Activated naive CD4-positive, alpha-beta T cell treated with anti-CD3 and anti-CD28 coated beads for 36 hours (primary cell): ENCODE data around the gene SEC14L2. TPM values are rescaled to one million over a fixed set of nuclear protein-coding genes. Genes with fewer than 3 reads are reported as not detected.

Experiments used
- CTCF ChIA-PET: fragments of 350-600 bp; sonication (Branson Sonifier 250); formaldehyde crosslinking; loops from one replicate; lab custom pipeline; 2021; ENCODE audit warnings: antibody characterized with exemption; lab: Charles Lee
- DNase-seq: peaks from one replicate; pipeline ENCODE4 v3.0.0-alpha.2; 2020
- H3K27ac Mint-ChIP-seq: one replicate; pipeline ENCODE4 v1.8.0; 2021; ENCODE audit warnings: mild to moderate bottlenecking, mixed read lengths
- H3K27me3 Mint-ChIP-seq: one replicate; pipeline ENCODE4 v1.8.0; 2021; ENCODE audit warnings: low read depth, mixed read lengths
- H3K36me3 Mint-ChIP-seq: one replicate; pipeline ENCODE4 v1.8.0; 2021; ENCODE audit warnings: low read depth, mixed read lengths
- H3K4me1 Mint-ChIP-seq: one replicate; pipeline ENCODE4 v1.8.0; 2021; ENCODE audit warnings: low read depth, mixed read lengths
- H3K4me3 Mint-ChIP-seq: one replicate; pipeline ENCODE4 v1.8.0; 2021; ENCODE audit warnings: mild to moderate bottlenecking, moderate library complexity, mixed read lengths
- H3K9me3 Mint-ChIP-seq: one replicate; pipeline ENCODE4 v1.8.0; 2021; ENCODE audit warnings: mixed read lengths
- intact Hi-C: fragments of 100-400 bp; cut with micrococcal nuclease; formaldehyde crosslinking; loops from one replicate; pipeline ENCODE4 v1.15.1; 2023
- total RNA-seq, 2 experiments: library from RNA; stranded (reverse); gene quantifications; one replicate each; pipeline ENCODE4 v1.2.3, GENCODE V29; 2021

The SEC14L2 gene
- total RNA-seq, 2 experiments from 2014 or later, result 8.2 to 8.8 TPM

DNA sequence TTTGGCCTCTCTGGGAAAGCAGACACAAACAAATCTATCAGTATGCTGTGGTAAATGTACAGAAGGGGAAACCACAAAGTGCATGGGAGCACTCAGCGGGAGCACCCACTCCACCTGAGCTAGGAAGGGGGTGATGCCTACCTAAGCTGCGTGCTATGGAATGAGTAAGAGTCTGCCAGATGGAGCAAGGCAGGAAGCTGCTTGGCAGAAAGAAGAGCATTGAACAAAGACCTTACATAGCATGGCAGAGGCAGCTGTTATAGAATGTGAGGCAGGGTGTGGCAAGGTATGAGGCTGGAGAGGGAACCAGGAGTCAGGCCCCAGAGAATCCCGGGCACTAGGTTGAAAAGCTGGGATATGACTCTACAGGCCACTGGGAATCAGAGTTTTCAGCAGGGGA is 15.0 kb downstream of the SEC14L2 start:
- Mint-ChIP-seq H3K27ac (no peak overlapping the region), H3K4me3 (no peak overlapping the region), H3K36me3 (peaks cover 36% of the 10 kb centered on the region), H3K27me3 (no peaks in the 10 kb centered on the region), H3K4me1 (peaks cover 41% of the 10 kb centered on the region), H3K9me3 (no peaks in the 10 kb centered on the region)
- CTCF ChIA-PET, result interaction anchor here (1.1 to 1.8 kb wide), 3 partner anchors 15 to 128 kb away, joined by 3 to 8 read pairs (median 6); partner anchors contain the start of gene SEC14L2
- intact Hi-C loops, result no loop called here
- DNase-seq, result no peak

DNA sequence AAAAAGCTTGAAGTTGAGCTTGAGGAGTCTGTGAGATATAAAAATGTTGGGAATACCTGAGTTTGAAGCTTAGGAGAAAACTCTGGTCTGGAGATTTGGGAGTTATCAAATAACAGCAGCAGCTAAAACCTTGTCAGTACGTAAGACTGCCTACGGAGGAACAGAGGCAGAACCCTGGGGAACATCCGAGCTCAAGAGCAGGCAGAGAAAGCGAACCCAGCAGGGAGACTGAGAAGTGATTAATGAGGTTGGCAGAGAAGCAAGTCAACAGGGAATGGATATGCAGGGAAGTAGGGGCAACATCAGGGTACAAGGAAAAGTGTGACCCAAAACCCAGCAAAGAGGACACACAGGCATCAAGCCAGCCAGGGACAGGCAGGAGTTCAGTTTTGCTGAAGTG is 16.2 kb downstream of the SEC14L2 start:
- intact Hi-C loops, result no loop called here
- no peak overlapping the region for H3K27ac Mint-ChIP-seq
- H3K27me3 Mint-ChIP-seq, result no peaks in the 10 kb centered on the region
- peaks cover 42% of the 10 kb centered on the region for H3K36me3 Mint-ChIP-seq
- H3K4me3 Mint-ChIP-seq, result no peak overlapping the region
- peaks cover 41% of the 10 kb centered on the region for H3K4me1 Mint-ChIP-seq
- CTCF ChIA-PET, result interaction anchor here (0.6 to 1.4 kb wide), 8 partner anchors 9 to 189 kb away, joined by 3 to 4 read pairs (median 3); partner anchors contain the start of gene CASTOR1
- DNase-seq, result no peak
- no peaks in the 10 kb centered on the region for H3K9me3 Mint-ChIP-seq

DNA sequence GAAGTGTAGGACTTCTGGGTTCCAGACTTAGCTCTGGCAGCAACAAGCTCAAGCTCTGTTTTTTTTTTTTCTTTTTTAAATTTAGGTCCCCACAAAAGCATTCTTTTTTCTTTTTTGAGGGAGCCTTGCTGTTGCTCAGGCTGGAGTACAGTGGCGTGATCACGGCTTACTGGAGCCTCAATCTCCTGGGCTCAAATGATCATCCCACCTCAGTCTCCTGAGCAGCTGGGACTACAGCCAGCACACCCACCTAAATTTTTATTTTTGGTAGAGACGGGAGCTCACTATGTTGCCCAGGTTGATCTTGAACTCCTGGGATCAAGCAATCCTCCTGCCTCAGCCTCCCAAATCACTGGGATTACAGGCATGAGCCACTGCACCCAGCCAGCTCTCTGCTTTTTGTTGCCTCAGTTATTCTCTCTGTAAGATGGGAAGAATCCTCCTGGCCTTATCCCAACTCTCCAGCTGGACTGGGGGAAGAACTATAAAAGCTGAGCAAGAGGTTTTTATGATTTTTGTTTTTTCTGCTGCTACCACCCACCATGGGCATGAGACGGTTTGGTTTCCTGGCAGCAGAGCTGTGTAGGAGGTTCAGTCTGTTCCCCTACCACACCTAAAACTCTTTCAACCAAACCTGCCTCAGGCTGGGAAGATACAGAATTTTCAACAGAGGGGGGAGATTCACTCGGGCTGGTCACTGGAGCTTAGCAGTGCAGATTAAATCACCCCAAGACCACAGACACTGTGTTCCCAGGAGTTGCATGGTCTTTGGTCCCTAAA is 17.1 kb downstream of the SEC14L2 start:
- peaks cover 37% of the 10 kb centered on the region for H3K4me1 Mint-ChIP-seq
- peak overlapping the region; percentile 81 for H3K27ac Mint-ChIP-seq
- intact Hi-C loops, result no loop called here
- H3K27me3 Mint-ChIP-seq, result no peaks in the 10 kb centered on the region
- peak; percentile 25 for DNase-seq
- H3K36me3 Mint-ChIP-seq, result peaks cover 46% of the 10 kb centered on the region
- no peak overlapping the region for H3K4me3 Mint-ChIP-seq
- no peaks in the 10 kb centered on the region for H3K9me3 Mint-ChIP-seq
- CTCF ChIA-PET, result interaction anchor here (0.8 to 1.2 kb wide), 6 partner anchors 9 to 125 kb away, joined by 3 to 5 read pairs (median 4); partner anchors contain the start of gene CASTOR1

DNA sequence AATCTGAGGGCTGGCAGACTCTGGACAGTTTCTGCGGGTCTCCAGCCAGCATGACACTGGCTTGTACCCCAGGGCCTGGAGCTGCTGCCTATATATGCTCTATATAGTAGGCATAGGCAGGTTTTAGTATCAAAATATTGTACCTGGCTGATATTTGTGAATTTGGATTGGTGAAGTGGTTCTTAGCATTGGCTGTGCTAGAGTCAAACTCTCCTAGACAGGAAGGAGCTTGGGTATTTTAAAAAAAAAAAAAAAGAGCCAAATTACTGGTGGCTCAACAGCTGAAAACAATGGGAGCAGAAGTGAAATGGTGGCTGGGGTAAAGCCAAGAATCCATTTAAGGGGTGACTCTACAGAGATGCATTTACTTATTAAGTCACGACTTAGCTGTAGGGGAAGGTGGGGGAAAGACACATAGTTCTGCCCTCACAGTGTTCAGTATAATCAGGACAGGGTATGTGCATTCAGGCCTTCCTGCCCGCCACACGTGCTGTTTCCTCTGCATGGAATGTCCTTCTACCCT is 17.8 kb downstream of the SEC14L2 start:
- no peaks in the 10 kb centered on the region for H3K9me3 Mint-ChIP-seq
- H3K27me3 Mint-ChIP-seq, result no peaks in the 10 kb centered on the region
- H3K4me3 Mint-ChIP-seq, result no peak overlapping the region
- intact Hi-C loops, result no loop called here
- H3K27ac Mint-ChIP-seq, result peak overlapping the region; percentile 81
- CTCF ChIA-PET, result interaction anchor here (0.7 to 1.2 kb wide), 4 partner anchors 8 to 23 kb away, joined by 3 to 5 read pairs (median 3); no protein-coding TSS in a partner anchor
- peaks cover 47% of the 10 kb centered on the region for H3K36me3 Mint-ChIP-seq
- no peak for DNase-seq
- peaks cover 36% of the 10 kb centered on the region for H3K4me1 Mint-ChIP-seq

DNA sequence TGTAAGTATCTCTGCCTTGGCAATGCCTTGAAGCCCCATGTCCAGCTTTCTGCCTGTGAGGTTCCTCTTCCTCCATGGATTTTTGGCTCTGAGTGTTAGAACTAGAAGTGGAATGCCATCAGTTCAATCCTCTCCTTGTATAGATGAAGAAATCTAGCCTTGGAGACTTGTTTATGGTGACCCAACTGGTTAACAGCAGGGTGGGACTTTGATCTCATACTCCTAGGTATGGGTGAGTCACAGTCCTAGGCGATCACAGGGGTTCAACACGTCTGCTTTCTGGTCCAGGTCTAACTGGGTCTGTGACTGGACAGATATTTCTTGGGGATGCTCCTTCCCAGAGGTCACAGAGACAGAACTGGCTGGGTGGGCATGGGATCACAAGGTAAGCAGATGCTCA is 19.6 kb downstream of the SEC14L2 start:
- no peak overlapping the region for H3K4me3 Mint-ChIP-seq
- H3K36me3 Mint-ChIP-seq, result peaks cover 53% of the 10 kb centered on the region
- peaks cover 51% of the 10 kb centered on the region for H3K4me1 Mint-ChIP-seq
- no peaks in the 10 kb centered on the region for H3K27me3 Mint-ChIP-seq
- intact Hi-C loops, result no loop called here
- no peak for DNase-seq
- no peak overlapping the region for H3K27ac Mint-ChIP-seq
- H3K9me3 Mint-ChIP-seq, result no peaks in the 10 kb centered on the region
- CTCF ChIA-PET, result no interaction called here

DNA sequence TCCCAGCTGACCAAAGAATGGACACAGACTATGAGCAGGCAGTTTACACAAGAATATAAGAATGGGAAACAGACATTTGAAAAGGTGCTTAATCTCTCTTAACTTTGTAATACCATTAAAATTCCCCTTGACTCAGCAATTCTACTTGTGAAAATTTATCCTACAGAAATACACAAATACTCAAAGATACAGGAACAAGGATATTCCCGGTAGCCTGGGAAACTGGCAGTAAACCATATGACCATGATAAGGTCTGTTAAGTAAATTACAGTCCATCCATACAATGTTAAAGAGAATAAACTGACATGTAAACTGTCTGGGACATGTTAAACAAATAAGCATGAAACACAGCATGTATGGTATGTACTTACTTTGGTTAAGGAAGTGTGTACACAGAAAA is 20.0 kb downstream of the SEC14L2 start:
- Mint-ChIP-seq H3K9me3 (no peaks in the 10 kb centered on the region), H3K27ac (no peak overlapping the region), H3K36me3 (peaks cover 51% of the 10 kb centered on the region), H3K4me3 (no peak overlapping the region), H3K27me3 (no peaks in the 10 kb centered on the region), H3K4me1 (peaks cover 53% of the 10 kb centered on the region)
- DNase-seq, result no peak
- CTCF ChIA-PET, result no interaction called here
- intact Hi-C loops, result no loop called here

DNA sequence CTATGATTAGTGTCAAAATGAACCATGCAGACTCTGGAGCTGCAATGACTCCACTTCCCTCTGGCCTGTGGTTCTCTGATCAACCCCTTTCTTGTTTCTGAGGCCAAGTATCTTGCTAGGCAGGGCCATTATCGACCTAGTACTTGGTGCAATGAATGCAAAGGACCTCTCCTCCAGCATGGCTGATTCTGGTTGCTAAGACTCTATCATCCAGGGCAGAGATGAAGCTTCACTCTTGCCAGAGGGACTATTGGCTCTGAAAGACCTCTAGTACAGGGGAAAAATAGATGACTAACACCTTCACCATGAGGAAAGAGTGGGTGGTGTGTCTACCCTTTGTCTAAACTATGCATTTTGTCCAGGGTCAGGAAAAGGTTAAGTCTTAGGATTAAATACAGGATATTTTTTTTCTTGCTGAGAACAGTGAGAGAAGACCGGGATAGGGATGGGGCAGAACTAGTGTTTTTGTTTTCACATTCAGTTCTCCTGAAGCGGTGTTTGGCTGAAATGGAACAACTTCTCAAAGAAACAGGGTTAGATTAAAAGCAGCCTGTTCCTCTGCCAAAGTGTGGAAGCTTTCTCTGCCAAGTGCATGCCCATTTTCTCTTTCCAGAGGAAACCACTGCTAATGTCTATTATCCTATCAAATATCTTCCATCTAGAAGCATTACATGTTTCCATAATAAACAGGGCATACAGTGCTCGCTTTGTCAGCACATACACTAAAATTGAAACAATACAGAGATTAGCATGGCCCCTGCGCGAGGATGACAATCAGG is 23.7 kb downstream of the SEC14L2 start:
- no peak for DNase-seq
- CTCF ChIA-PET, result no interaction called here
- Mint-ChIP-seq H3K27me3 (no peaks in the 10 kb centered on the region), H3K36me3 (peaks cover 45% of the 10 kb centered on the region), H3K4me3 (no peak overlapping the region), H3K9me3 (no peaks in the 10 kb centered on the region), H3K4me1 (peaks cover 44% of the 10 kb centered on the region), H3K27ac (peak overlapping the region; percentile 37)
- intact Hi-C loops, result no loop called here

DNA sequence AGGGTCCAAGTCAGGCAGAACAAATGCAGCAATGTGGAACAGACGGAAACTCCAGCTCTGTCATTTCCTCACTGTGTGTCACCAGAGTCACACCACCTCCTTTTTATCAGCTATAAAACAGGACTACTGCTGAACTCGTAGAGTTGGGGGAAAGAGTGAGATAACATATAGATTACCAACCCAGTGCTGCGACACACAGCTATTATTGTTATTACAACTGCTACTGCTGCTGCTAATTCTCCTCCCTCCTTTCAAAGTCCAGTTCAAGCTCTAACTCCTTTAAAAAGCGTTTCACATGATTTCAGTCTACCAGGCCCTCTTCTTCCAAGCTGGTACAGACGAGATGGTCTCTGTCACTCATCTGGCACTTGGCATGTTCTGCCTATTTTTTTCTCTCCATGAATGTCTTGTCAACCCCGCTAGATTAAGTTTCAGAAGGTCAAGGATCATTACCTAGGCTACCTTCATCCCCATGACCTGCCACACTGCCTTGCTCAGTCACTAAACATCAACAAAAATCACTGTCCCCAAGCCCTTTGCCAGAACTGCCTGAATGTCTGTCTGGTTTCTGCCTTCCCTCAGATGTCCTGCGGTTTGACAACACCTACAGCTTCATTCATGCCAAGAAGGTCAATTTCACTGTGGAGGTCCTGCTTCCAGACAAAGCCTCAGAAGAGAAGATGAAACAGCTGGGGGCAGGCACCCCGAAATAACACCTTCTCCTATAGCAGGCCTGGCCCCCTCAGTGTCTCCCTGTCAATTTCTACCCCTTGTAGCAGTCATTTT is 25.1 kb downstream of the SEC14L2 start:
- Mint-ChIP-seq H3K27ac (peak overlapping the region; percentile 96), H3K4me3 (peak overlapping the region; percentile 97), H3K9me3 (no peaks in the 10 kb centered on the region), H3K27me3 (no peaks in the 10 kb centered on the region), H3K36me3 (peaks cover 35% of the 10 kb centered on the region), H3K4me1 (peaks cover 45% of the 10 kb centered on the region)
- CTCF ChIA-PET, result interaction anchor here (0.6 to 6.0 kb wide), 10 partner anchors 7 to 670 kb away, joined by 3 to 43 read pairs (median 4); partner anchors contain the start of genes RNF215 and SEC14L2
- intact Hi-C loops, result no loop called here
- DNase-seq, result peak; percentile 28

DNA sequence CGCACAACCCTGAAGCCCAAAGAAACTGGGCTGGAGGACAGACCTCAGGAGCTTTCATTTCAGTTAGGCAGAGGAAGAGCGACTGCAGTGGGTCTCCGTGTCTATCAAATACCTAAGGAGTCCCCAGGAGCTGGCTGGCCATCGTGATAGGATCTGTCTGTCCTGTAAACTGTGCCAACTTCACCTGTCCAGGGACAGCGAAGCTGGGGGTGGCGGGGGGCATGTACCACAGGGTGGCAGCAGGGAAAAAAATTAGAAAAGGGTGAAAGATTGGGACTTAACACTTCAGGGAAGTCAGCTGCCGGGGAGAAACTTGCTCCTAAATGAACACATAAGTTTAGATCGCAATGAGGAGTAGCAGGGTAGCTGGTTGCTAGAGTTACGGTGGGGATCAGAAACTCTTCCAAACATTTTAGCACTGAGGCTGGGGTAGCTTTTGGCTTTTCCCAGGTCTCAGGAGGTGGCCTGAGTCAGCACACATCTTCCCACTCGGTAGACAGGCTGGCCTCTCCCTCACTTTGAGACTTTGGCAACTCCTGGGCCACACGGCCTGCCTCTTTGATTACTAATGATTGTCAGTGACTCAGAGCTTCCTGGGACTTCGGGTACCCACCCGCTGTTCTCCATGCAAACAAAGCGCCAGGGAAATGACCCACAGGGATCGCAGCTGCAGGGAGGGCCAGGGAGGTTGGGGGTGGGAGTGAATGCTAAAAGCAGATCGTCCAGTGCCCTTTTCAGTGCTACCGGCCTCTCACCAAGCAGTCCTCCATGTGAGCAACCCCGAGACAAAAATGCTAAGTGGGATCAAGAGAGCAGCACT is 25.9 kb downstream of the SEC14L2 start:
- Mint-ChIP-seq H3K4me3 (peak overlapping the region; percentile 97), H3K9me3 (no peaks in the 10 kb centered on the region), H3K27me3 (no peaks in the 10 kb centered on the region), H3K36me3 (peaks cover 33% of the 10 kb centered on the region), H3K27ac (peak overlapping the region; percentile 96), H3K4me1 (peaks cover 50% of the 10 kb centered on the region)
- peak; percentile 59 for DNase-seq
- CTCF ChIA-PET, result interaction anchor here (0.7 to 6.0 kb wide), 10 partner anchors 8 to 135 kb away, joined by 3 to 43 read pairs (median 5); partner anchors contain the start of genes RNF215 and SEC14L2
- intact Hi-C loops, result loop anchor here (1.0 kb wide), 1 partner anchor 170 kb away; no protein-coding TSS in a partner anchor

DNA sequence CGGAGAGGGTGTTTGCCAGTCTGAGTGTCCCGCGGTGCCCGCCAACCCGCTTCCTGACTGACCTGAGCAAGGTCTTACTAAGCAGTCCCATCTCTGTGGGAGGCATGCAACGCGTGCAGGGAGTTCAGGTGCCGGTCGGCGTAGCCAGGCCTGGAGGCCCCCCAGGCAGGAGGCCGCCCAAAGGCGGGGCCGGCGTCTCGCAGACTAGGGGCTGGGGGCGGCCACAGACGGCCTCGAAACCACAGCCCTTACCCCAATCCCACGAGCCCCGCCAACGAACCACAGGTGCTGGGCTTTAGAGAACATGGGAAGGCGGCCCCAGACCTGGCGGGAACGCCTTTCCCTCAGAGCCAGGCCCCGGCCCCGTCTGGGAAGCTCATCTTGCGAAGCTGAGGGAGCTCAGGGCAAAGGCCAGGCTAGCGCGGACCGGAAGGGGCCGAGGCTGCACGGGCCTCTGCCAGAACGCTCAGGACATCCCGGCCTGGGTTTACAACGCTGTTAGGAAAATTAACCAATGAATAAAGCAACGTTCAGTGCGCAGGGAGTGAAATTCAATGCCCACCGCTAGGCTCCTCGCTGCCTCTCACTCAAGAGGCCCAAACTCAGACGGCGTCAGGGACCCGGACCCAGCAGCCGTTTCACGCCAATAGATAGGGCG is 26.6 kb downstream of the SEC14L2 start:
- Mint-ChIP-seq H3K27ac (peak overlapping the region; percentile 96), H3K4me1 (peaks cover 50% of the 10 kb centered on the region), H3K4me3 (peak overlapping the region; percentile 97), H3K36me3 (peaks cover 26% of the 10 kb centered on the region), H3K9me3 (no peaks in the 10 kb centered on the region), H3K27me3 (no peaks in the 10 kb centered on the region)
- DNase-seq, result peak; percentile 64
- CTCF ChIA-PET, result interaction anchor here (0.8 to 6.0 kb wide), 10 partner anchors 9 to 135 kb away, joined by 3 to 66 read pairs (median 4); partner anchors contain the start of genes CCDC157, RNF215, SEC14L2 and SF3A1
- intact Hi-C loops, result loop anchor here (1.0 kb wide), 1 partner anchor 169 kb away; no protein-coding TSS in a partner anchor
